GM21786 (cell line): ENCODE measurements around the gene MAN1A1.
A peak's percentile ranks its signal among the peaks of the same experiment; 100 is the strongest.

Source experiments
- ATAC-seq: cut with Tn5 transposase; IDR thresholded peaks from one replicate; pipeline ENCODE4 v1.9.1; 2021; ENCODE audit not compliant: unreplicated experiment

MAN1A1 gene

DNA sequence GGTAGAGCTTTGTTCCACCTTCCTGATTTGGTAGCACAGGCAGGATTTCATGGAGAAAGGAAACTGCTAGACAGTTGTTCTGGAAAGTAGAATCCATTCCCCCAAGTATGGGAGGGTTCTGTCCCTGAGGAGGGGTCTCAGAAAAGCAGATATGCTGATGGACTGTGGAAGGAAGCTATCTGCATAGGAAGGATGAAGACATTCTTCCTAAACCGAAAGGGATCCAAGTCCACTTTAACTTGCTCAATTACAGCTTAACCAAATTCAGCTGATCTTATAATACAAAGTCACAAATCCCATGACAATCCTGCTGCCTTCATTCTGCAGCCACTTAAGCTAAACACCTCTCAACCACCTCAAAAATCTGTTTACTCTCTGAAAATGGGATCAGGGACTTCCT lies 2.6 kb downstream of the MAN1A1 start:
- no peak for ATAC-seq

DNA sequence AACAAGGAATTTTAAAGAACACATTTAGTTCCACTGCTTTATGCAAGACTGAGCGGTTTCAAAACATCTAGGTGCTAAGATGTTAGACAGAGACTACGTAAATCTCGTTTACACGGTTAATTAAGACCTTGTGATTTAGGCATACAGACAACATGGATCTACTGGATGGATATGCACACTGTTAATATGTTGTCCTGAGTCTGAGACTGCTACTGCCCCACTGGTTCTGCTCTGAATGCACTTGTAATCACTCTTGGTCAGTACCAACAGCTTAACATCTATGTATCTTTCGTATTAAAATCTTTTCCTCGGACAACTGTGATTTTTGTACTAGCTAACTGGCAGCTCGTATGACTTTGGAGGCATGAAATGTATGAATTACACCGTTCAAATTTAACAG lies 3.1 kb downstream of the MAN1A1 start:
- ATAC-seq, result no peak

DNA sequence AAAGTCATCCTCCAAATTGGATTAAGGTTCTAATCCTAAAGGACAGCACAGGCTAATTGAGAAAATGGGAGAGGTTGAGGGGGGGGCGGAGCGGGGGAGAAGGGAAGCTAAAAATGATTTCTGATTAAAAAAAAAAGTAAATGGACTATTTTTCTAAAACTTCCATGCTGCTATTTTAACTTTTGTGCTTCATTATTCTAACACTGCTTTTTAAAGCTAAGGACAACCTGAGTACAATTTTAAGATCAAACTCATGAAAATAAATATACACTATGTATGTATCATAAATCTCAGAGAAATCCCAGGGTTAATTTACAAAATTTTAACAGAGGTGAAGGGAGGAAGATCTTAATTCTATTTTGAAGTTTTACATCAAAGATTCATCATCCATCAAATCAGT lies 4.4 kb downstream of the MAN1A1 start:
- ATAC-seq, result no peak

DNA sequence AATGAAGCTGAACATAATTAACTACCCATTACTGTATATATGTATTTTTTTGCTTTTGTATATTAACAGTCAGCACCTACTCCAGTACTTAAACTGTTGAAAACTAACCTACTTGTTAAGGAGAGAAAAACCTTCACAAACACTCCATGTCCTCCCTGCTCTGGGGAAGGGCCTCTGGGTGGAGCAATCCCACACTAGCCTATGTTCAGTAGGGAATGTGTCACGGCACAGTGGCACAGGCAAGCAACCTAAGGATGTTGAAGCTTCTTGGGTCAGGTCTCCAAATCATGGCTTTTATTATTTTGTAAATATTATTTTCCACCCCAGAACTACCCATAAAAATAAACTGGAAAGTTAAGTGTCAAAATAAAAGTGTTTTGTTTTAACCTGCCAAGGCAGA lies 5.3 kb downstream of the MAN1A1 start:
- no peak for ATAC-seq

DNA sequence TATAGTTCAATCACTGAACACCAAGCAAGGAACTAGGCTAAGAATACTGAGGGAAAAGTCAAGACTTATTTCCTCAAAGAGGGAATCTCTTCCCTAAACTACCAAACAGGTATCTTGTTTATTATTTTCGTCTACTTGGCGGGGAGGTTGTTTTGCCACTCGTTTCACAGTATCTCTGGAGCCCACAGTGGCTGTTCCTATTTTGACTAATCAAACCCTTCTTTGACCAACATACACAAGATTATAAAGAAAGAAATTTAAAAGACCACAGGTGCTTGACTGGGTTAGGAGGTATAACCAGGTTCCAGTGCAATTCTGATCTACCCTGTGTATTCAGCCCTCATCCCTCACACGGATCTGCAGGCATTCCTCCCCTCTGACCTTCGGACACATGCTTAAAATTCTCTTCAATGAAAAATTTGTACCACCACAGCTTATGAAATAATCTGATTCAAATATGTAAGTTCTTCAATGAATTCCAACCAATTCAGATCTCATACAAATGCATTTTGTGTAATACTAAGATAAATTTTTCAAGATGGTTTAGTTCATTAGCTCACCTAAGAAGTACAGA lies 5.9 kb downstream of the MAN1A1 start:
- no peak for ATAC-seq

DNA sequence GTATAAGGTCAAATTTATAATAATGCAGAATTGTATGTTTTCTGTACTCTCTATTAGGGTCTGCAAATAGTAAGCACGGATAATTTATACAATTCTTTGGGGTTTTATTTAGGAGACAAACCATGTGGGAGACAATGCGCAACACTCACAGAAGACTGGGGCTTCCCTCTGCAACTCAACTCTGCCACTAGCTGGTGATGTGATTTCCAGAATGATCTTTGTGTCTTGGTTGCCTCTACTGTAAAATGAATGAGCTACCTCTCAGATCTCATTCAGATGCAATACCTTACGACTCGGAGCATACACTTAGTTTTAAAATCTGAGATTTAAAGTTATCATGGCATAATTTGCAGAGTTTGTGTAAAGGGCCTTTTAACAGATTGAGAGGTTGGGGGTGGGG lies 6.4 kb downstream of the MAN1A1 start:
- ATAC-seq, result no peak

DNA sequence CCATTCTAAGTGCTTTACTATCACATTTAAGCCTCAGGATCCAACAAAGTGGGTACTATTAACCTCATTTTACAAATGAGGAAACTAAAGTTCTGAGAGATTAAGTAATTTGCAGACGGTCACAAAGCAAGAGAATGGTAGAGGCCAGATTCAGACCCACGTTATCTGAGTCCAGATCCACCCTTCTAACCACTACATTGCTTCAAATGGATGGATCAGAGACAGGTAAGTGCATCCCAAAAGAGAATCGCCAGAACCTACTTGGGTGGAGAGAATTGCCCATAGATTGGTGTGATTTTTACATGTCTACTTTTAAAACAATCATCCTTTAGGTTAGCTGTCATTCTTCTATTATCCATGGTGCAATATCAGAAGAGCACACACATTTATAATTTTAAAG lies 7.1 kb downstream of the MAN1A1 start:
- no peak for ATAC-seq

DNA sequence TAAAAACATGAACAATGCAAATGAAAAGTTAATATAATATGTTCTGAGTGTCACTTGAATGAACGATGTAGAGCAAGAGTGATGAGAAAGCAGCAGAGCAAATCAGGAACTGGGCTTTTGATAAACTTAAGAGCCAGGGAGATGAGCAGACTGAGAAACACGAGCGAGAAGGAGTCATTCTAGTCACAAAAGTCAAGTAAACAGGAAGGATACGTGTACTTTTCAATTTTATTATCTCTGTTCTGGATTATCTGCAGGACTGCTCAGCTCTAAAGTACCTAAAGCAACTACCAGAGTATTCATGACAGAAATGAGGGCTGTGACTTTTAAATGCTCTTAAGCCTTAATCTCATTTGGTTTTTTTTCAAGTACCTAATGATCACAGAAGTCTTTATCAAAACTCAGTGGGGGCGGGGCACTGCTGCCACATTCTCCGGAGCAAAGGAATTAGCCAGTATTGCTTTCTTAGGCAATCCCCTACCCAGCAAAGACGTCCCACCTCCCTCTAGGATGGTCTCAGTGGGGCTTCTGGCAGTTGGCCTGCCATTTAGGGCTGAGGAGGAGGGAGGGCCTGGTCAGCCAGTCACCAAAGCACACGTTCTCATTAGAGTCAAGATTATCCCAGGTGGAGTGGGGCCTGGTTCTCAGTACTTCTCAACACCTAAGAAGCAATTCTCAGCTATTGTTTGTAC lies 8.6 kb downstream of the MAN1A1 start:
- no peak for ATAC-seq

DNA sequence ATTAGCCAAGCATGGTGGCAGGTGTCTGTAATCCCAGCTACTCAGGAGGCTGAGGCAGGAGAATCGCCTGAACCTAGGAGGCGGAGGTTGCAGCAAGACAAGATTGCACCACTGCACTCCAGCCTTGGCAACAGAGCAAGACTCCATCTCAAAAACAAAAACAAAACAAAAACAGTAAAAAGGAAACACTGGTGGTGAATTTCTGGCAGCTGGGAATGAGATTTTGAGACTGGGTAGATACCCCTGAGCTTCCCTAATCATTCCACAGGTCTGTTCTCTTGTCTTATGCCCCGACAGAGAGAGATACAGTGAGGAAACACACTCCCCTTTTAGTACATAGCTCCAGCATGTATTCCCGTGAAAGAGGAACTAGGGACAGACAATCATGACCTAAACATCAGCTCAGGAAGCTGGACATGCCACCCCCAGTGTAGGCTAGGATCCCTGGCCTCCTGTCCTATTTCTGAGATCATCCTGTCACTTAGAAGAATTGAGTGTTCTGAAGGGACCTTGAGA lies 9.6 kb downstream of the MAN1A1 start:
- no peak for ATAC-seq

DNA sequence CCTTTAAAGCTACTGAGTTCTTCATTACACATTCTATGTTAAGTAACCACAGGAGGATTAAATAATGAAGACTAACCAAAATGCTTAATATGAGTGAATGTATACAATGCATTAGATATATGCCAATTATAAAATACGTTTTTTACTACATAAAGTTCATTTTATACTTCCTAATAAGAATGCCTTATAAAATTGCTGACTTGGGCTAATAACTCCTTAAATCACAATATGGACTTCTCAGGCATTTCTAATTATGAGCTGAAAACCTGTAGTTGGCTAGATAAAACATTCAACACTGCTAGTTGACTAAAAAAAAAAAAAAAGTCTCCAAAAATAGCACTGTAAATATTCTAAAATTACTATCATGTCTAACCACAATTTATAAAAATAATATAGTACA lies 11.8 kb downstream of the MAN1A1 start:
- no peak for ATAC-seq

DNA sequence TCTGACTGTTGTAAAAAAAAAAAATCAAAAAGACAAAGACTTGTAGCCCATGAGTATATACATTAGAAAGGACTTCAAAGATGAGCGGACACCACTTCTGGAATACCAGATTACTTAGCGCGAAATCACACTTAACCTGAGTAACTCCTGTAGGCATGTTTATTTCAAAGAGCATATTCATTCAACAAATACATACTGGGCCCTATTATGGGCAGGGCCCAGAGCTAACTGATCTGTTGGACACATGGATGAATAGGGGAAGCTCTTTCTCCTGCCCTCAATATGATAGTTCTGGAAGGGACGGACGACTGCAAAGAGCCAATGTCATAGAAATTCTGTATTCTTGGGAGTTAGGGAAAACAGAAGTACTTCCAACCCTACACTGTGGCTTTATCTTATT lies 12.3 kb downstream of the MAN1A1 start:
- ATAC-seq, result no peak

DNA sequence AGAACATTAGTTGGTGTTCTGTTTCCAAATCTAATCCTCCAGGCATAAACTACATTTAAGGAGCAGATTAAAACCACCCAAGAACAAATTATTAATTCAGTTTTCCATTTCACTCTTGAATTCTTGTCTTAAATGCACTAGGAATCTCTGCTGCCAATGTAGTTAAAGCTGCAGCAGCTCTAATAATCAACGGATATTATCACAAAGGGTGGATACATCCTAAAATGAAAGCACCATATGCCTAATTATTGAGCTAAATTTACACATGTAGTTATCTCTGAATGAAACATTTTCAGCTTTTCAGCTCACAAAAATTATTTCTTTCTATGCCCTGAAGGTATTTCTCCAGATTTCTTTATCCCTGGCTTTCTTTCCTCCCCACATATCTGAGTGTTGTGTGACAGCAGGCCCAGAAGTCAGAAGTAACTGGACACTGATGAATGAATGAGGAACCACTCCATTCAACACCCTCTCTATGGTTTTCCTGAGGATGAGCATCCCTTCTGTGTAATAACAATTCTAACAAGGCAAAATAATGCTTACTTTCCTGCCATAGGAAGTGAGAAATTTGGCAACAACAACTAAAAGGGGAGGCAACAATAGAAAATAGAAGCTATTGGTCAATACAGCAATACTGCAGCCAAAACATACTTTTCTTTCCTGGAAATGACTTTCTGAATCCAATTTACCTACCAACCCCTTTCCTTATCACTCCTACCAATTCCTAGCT lies 14.9 kb downstream of the MAN1A1 start:
- no peak for ATAC-seq

DNA sequence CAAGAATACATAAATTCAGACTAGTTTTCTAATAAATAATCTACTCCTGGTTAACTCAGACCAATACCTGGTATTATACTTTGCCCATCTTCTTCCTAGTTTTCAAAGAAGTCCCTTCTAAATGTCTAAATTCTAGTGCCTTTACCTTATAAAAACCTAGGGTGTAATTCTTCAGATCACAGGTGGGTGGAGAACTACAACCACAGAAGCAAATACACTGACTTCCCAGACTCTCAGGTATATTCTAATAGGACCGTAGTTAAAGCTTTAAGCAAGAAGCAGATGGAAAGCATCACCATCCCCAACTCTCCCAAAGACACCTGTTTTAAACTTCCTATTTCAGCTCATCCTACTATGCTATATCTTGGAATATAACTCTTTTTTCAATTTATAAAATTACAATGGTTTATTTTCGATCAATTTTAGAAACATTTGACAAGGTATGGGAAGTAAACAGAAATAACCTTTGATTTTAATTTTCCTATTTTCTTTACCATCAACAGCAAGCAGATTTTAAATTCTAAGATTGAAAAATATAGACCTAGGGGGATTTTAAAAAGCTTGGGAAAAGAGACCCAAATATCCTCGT lies 15.8 kb downstream of the MAN1A1 start:
- ATAC-seq, result peak; percentile 49

DNA sequence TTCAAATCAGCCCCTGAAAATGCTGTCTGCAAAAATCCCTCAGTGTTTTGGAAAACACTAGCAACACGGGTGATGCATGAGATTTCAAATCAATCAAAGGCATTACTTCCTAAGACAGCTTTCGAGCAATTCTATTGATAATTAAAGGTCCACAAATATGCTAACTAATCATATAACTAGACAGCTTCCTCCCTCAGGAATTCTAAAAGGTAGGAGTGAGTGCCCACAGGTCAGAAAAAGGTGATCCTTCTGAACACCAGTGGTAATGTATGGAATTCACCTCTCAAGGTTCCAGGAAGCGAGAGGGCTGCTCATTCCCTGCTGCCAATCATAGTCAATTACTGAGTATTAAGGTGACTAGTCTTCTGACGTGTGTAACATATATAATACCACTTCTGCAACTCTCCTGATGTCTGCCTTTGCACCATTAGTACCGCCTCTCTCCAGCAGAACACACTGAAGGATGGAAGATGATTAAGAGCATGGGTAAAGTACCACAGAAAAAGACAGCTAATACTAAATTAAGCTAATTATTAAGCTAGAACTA lies 16.4 kb downstream of the MAN1A1 start:
- no peak for ATAC-seq

DNA sequence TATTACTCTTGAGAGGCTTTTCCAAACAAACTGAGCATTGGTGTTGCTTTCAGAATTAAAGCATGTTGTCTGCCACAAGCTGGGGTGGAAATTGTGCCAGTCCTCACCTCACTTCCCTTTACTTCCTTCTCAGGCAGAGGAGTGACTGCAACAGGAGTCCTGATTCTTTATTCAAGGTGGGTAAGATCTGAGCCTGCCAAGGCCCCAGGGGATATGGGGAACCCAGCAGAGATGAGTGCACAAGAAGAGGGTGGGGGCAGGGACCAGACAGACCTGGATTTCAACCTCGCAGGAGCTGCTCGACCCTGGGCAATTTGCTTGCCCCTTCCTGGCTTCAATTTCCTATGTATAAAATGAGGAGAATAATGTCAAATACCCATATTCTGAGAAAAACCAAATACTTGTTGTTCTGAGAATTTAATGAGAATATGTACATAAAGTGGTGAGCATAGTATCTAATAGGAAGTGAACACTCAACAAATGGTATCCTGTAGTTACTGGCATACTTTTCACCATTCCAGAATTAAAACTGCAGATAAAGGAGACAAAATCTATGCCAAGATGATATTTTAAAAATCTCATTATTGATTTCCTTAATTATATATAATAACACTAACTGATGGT lies 17.8 kb downstream of the MAN1A1 start:
- no peak for ATAC-seq

DNA sequence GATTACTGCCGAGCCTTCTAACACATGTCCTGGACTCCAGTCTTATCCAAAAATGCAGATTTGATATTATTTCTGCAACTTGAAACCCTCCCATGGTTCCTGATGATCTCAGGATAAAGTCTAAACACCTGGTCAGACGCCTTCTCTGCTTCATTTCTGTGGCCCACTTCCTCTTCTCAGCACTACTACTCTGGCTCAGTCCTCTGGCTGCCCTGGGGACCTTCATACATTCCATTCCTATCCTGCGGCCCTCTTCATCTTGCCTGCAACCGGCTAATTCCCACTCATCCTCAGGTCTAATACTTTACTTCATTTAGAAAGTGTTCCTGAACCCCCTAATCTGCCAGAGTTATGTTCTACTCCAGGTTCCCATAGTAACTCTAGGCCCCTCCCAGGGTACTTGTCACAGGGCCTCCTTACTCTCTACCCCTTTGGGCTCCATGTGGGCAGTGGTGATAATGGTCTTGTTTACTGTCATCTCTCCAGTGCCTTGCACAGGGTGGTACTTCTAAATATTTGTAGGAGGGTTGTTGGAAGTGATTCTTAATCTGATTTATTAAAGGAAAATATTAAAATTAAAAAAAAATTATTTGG lies 18.9 kb downstream of the MAN1A1 start:
- ATAC-seq, result no peak

DNA sequence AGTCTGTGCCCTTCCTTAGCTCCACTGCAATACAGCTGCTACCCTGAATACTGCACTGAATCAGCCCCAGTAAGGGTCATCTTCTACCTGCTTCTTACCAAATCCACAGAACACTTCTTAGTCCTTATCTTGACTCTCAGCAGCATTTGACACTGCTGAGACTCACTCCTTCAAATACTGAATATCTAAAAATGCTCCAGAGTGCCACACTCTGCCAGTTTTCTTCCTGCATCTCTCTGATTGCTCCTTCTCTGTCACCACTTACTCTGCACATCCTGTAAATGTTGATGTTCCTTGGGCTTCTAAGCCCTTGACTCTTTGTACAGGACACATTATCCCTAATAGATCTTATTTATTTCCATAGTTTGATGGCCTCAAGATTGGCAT lies 19.8 kb downstream of the MAN1A1 start:
- no peak for ATAC-seq

DNA sequence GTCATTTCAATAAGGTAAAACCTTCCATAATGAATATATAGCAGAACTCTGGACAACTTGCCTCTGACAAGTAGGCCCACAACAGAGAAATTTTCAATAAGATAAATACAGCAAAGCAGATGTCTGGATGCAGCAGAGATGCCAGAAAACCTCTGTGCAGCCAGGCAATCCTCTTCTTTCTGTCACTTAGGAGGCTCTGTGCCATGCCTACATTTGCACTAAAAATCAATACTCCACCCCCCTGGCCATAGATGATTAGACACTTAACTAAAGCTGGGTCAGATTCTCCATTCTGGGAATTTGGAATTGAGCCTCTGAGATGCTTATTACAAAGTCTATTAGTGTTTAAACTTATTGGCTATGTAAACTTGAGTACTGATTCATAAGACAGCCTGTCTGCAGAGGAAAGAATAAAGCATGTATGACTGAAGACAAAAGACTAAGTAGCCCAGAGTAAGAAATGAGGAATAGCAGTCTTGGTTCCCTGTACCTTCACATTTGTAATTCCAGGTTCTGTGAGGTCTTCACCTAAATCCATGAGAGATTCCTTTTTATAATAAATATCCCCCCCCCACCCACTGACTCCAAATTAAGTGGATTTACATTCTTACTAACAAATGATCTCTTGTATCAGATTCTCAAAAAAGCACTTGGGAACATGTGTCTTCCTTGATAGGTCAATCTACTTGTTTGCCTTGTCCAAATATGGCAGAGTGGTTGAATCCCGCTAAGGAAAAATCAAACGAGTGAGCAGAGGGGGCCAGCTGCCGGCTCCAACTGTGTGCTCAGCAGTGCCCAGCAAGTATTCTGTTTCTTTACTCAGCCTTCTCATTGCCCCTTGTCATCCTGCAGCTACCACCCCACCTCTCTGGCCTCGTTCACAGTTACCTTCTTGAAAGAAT lies 20.4 kb downstream of the MAN1A1 start:
- no peak for ATAC-seq

DNA sequence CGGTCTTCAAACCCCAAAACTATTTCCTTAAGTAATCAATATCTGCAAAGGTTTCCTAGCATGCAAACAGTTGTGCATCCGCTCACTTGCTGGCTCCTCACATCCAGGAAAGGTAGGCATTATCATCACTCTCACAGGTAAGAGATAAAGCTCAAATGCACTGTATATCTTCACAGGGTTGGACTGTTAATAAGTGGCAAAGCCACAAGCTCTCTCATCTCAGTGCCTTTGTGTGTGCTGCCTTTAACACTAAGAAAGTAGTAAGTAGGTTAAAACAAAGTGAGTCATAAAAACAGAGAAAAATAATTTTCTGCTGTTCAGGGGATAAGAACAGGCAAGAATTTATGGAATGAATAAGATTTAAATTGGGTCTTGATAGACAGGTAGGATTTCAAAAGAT lies 21.3 kb downstream of the MAN1A1 start:
- ATAC-seq, result no peak

DNA sequence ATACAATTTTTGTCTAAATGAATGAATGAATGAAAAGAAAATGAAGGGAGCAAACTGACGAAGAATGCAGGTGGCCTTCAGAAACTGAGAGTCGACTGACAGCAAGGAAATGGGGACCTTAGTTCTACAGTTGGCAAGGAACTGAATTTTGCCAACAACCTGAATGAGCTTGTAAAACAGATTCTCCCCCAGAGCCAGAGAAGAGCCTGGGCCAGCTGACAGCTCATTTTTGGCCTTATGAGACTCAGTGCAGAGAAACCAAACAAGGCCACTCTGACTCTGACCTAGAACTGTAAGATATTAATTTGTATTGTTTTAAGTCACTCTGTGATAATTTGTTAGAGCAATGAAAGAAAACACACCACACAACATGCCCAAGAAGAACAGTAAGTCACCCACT lies 21.8 kb downstream of the MAN1A1 start:
- no peak for ATAC-seq
